GM18873 (cell line): ENCODE results near the gene BRSK1.

Source experiments
- ATAC-seq: cut with Tn5 transposase; IDR thresholded peaks from one replicate; pipeline ENCODE4 v1.9.1; 2021; ENCODE audit warnings: mild to moderate bottlenecking, moderate library complexity, moderate number of reproducible peaks; ENCODE audit not compliant: unreplicated experiment, low FRiP score

The BRSK1 gene

GRCh38 chr19:55253842-55254624, 29.8 kb upstream of the BRSK1 start:
- ATAC-seq, result no peak

DNA sequence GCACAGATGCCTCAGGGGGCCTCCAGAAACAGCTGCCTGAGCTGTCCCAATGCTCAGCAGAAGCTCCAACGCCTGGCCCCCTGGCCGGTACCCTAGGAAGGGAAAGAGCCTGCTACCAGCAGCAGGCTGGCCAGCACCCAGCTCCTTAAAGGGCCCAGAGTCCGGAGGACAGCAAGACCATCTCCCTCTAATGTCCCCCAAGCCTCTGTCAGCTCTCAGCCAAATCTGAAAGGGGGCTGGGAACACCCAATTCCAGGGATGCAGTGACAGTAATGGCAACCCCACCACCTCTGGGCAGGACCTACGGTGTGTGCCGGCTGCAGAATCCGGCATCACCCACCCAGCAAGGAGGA, 29.2 kb upstream of the BRSK1 start:
- no peak for ATAC-seq

- no peak for ATAC-seq
Observed at GRCh38 chr19:55255618-55256423, 28.0 kb upstream of the BRSK1 start.

- ATAC-seq, result no peak
Observed at GRCh38 chr19:55256562-55257460, 27.0 kb upstream of the BRSK1 start.

GRCh38 chr19:55257461-55258420, 26.1 kb upstream of the BRSK1 start:
- ATAC-seq, result no peak

DNA sequence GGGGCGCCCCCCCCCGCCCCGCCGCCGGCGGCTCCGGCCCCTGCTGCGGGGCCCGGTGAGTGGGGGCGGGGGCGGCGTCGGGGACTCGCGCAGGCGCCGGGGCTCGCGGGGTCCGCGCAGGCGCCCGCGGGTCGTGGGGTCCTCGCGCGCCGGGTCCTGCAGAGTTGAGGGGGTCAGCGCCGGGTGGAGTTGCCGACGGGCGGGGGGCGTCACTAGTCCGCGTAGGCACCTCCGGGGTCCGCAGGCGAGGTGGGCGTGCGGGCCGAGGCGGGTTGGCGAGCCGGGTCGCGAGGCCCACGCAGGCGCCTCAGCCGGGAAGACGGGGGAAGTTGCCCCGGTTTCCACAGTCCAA, 25.3 kb upstream of the BRSK1 start:
- ATAC-seq, result peak; percentile 26

DNA sequence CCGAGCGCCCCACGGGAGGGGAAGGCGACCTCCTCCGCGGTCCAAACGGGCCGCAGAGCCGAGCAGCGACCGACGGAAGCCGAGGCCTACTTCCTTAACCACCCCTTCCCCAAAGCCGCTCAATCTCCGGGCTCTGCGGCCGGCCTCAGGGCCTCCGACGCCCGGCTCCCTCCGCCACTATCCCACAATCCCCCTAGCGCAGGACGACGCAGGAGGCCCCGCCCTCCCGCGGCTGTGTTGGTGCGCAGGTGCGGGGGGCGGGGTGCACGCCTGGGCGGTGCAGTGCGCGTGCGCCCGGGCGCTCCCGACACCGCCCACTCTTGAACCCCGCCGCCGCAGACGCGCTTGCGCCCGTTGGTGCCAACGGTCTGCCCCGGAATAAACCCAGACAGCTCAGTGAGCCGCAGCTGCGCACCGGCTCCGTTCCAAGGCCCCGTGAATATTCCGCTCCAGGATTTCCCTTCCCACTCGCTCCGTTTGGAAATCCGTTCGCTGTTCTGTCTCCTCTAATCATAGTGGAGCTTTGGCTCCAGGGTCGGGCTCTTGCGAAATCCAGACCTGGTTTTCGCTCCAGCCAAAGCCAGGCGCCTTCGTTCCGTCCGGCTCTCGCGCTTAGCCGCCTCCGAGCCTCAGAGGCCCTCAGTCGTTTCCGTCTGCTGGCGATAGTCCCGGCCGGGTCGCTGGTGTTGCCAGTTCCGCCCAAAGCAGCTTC, 24.8 kb upstream of the BRSK1 start, which contains the start of gene PPP6R1:
Gene PPP6R1 (minus strand): TSS at position 190 of the 712 bp plus-strand sequence. CDS start 11,914 bp downstream, outside the sequence.
- ATAC-seq, result peak; percentile 70

- ATAC-seq, result no peak
Observed at GRCh38 chr19:55259540-55260210, 24.1 kb upstream of the BRSK1 start.

- ATAC-seq, result no peak
Observed at GRCh38 chr19:55261671-55262126, 22.1 kb upstream of the BRSK1 start.

- no peak for ATAC-seq
Observed at GRCh38 chr19:55262359-55262758, 21.4 kb upstream of the BRSK1 start.

GRCh38 chr19:55264531-55264930, 19.3 kb upstream of the BRSK1 start:
- no peak for ATAC-seq

- no peak for ATAC-seq
Observed at GRCh38 chr19:55265173-55265572, 18.6 kb upstream of the BRSK1 start.

GRCh38 chr19:55265723-55266386, 17.9 kb upstream of the BRSK1 start:
- no peak for ATAC-seq

GRCh38 chr19:55266404-55266803, 17.4 kb upstream of the BRSK1 start:
- ATAC-seq, result no peak

GRCh38 chr19:55266840-55267239, 17.0 kb upstream of the BRSK1 start:
- no peak for ATAC-seq

- ATAC-seq, result no peak
Observed at GRCh38 chr19:55269299-55269698, 14.5 kb upstream of the BRSK1 start.

DNA sequence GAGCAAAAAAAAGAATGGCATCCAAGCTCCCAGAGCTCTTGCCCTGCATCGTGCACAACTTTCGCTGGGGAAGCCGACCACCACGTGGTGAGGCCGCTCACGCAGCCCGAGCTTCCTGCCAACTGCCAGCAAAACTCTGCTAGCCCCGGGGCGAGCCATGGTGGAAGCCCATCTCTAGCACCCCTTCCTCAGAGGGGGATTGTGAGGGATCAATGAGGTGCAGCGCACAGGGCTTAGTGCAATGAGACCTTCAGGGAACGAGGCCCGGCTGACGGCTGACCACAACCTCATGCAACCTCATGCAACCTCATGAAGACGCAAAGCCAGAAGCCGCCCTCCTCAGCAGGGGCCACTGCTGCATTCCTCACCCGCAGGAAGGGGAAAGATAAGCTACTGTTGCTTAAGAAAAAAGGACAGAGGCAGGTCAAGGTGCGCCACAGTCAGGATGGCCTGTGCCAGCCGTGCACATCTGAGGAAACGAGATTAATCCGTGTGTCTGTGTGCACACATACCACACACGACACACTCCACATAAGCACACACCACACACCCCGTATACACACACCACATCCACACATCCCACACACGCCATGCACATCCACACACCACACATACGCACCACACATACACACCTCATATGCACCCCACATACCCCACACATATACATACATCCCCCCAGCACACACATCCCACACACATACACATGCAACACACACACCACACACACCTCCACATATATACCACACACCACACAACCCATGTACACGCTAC, 13.4 kb upstream of the BRSK1 start:
- ATAC-seq, result no peak
